Measurements from ENCODE around the gene HIPK2. TPM values are rescaled to one million over a fixed set of nuclear protein-coding genes. Genes with fewer than 3 reads are reported as not detected.

Gene HIPK2
- total and polyA plus RNA-seq, 8 donors, result 25.1 to 61.8 (median 30.4) TPM

- Histone ChIP-seq H3K27ac (peak overlapping the region; percentile 53 to 75), H3K4me1 (peaks cover 0 to 49% of the 10 kb centered on the region in 2 donors), H3K36me3 (peaks cover 0 to 44% of the 10 kb centered on the region in 2 donors), H3K4me3 (no peak overlapping the region), H3K9me3 (no peaks in the 10 kb centered on the region), H3K27me3 (no peaks in the 10 kb centered on the region)
- intact Hi-C loops (cut with DNase I), result no loop called here
- ATAC-seq, result peak; percentile 58
- TF ChIP-seq, protein P1, sequence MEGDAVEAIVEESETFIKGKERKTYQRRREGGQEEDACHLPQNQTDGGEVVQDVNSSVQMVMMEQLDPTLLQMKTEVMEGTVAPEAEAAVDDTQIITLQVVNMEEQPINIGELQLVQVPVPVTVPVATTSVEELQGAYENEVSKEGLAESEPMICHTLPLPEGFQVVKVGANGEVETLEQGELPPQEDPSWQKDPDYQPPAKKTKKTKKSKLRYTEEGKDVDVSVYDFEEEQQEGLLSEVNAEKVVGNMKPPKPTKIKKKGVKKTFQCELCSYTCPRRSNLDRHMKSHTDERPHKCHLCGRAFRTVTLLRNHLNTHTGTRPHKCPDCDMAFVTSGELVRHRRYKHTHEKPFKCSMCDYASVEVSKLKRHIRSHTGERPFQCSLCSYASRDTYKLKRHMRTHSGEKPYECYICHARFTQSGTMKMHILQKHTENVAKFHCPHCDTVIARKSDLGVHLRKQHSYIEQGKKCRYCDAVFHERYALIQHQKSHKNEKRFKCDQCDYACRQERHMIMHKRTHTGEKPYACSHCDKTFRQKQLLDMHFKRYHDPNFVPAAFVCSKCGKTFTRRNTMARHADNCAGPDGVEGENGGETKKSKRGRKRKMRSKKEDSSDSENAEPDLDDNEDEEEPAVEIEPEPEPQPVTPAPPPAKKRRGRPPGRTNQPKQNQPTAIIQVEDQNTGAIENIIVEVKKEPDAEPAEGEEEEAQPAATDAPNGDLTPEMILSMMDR (IDR thresholded peaks at IDR 0.05), result no peak
- peak in 1 of 4 donors; percentile 86 for DNase-seq
These were observed 63.5 kb downstream of the HIPK2 start for GRCh38 chr7:139714163-139714901.

DNA sequence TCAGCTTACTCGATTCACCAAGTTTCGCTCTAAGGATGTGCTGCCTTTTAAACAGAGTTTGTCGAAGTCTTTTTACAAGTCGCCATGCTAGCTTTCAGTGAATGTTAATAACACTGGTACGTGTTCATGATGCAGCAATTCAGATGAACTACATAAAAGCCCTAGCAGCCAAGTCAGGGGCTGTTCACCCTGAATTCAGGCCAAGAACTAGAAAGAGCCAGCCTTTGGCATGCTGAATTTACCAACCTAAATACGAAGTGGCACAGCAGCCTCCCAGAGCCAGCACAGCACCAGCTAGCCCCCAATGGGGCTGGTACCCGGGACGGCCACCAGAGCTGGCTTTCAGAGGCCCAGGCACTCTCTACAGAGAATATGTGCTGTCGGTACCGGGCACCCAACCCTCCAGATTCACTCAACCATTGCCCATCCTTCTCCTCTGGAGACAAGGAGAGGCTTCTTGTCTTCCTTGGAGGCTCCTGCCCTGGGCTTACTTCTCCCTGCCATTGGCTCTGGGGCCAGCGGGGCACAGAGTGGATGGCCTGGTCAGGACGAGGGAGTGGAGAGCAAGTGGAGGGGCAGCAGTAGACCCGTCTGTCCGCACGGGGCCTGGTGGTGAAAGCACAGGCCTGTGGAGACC, 64.2 kb downstream of the HIPK2 start:
- Histone ChIP-seq H3K9me3 (no peaks in the 10 kb centered on the region), H3K36me3 (peaks cover 0 to 47% of the 10 kb centered on the region in 2 donors), H3K27ac (peak overlapping the region; percentile 53 to 75), H3K27me3 (no peaks in the 10 kb centered on the region), H3K4me1 (peaks cover 0 to 45% of the 10 kb centered on the region in 2 donors), H3K4me3 (no peak overlapping the region)
- DNase-seq, result no peak
- TF ChIP-seq, protein P1 (IDR thresholded peaks at IDR 0.05), result no peak
- intact Hi-C loops (cut with DNase I), result no loop called here
- ATAC-seq, result no peak

- no peak for DNase-seq
- intact Hi-C loops (cut with DNase I), result no loop called here
- H3K36me3 ChIP-seq, result peaks cover 0 to 53% of the 10 kb centered on the region in 2 donors
- no peak for ATAC-seq
- TF ChIP-seq, protein P1 (IDR thresholded peaks at IDR 0.05), result no peak
- H3K27me3 ChIP-seq, result no peaks in the 10 kb centered on the region
- peak overlapping the region in 1 of 2 donors; percentile 75 for H3K27ac ChIP-seq
- H3K9me3 ChIP-seq, result no peaks in the 10 kb centered on the region
- peaks cover 0 to 39% of the 10 kb centered on the region in 2 donors for H3K4me1 ChIP-seq
- no peak overlapping the region for H3K4me3 ChIP-seq
These were observed 64.7 kb downstream of the HIPK2 start for GRCh38 chr7:139713061-139713460.

DNA sequence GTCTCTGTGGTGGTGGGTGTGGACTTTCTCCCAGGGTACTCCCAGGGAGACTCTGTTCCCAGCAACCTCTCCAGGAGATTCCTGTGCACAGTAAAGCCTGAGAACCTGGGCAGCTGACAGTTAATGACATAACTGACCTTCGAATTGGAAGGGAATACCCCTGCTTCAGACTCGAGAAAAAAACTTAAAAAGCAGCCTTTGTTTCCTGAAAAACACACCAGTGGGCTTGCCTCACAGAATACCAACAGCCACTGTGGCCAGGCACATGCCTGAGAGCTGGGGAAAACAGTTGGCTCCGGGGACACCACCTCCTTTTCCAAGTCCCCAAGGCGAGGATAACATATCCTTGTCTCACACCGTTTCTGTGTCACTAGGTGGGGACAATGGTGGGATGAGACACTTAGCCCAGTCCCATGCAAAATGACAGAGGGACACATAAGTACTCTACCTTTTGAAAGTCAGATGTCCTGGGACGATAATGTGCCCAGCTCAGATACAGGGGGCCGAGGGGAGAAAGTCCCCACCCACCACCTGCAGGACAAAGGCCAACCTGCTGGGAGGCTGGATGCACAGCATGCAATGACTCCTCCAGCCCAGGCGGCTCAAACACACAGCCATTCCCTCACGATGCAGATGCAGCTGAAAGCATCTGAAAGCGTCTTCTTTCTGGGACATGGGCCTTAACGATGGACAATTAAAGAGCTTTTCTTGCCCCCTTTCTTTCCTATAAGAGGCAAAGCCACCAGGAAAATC, 65.6 kb downstream of the HIPK2 start:
- TF ChIP-seq, protein P1 (IDR thresholded peaks at IDR 0.05), result no peak
- Histone ChIP-seq H3K4me1 (peaks cover 0 to 31% of the 10 kb centered on the region in 2 donors), H3K27me3 (no peaks in the 10 kb centered on the region), H3K9me3 (no peaks in the 10 kb centered on the region), H3K4me3 (no peak overlapping the region), H3K27ac (no peak overlapping the region), H3K36me3 (peaks cover 0 to 62% of the 10 kb centered on the region in 2 donors)
- intact Hi-C loops (cut with DNase I), result no loop called here
- DNase-seq, result no peak
- no peak for ATAC-seq

GRCh38 chr7:139710036-139710435, 67.8 kb downstream of the HIPK2 start:
- Histone ChIP-seq H3K27me3 (no peaks in the 10 kb centered on the region), H3K27ac (no peak overlapping the region), H3K9me3 (no peaks in the 10 kb centered on the region), H3K4me3 (no peak overlapping the region), H3K36me3 (peaks cover 0 to 65% of the 10 kb centered on the region in 2 donors), H3K4me1 (peaks cover 0 to 36% of the 10 kb centered on the region in 2 donors)
- DNase-seq (no peak), ATAC-seq (no peak)
- intact Hi-C loops (cut with DNase I), result no loop called here
- TF ChIP-seq, protein P1 (IDR thresholded peaks at IDR 0.05), result no peak

Measured in left lung (tissue), 10 donors.